B cell (primary cell): ENCODE results near the gene NT5C3A. TPM values are rescaled to one million over a fixed set of nuclear protein-coding genes. Genes with fewer than 3 reads are reported as not detected.

Source experiments
- ATAC-seq: fragments of 200-7000 bp; cut with Tn5 transposase; one replicate; pipeline ENCODE4 v1.10.0; 2021; ENCODE audit warnings: low read depth, mild to moderate bottlenecking, moderate number of reproducible peaks, moderate library complexity
- CTCF ChIA-PET: fragments of 350-600 bp; sonication (Branson Sonifier 250); formaldehyde crosslinking; loops from one replicate; lab custom pipeline; 2021; ENCODE audit warnings: antibody characterized with exemption, inconsistent platforms; lab: Charles Lee
- POLR2A ChIA-PET: fragments of 350-600 bp; sonication (Branson Sonifier 250); formaldehyde crosslinking; loops from one replicate; lab custom pipeline; 2021; ENCODE audit warnings: antibody characterized with exemption; lab: Charles Lee
- DNase-seq: peaks from one replicate; pipeline ENCODE4 v3.0.0; 2013
- H2AFZ ChIP-seq: 2 replicates; pipeline ENCODE4 v1.6.1; 2012; ENCODE audit warnings: mild to moderate bottlenecking, low read depth, low read length; ENCODE audit not compliant: insufficient read depth, poor library complexity, severe bottlenecking
- H3K27ac ChIP-seq, 2 donors: 1 replicate in 1 of 2; 2 replicates in 1 of 2; pipeline ENCODE4 v1.5.1; 2012 to 2013; ENCODE audit warnings: low read length in 2 of 2, mild to moderate bottlenecking in 2 of 2, moderate library complexity in 1 of 2
- H3K27me3 ChIP-seq, 4 experiments: fragments of 200-600 bp in 1 of 4; sonication (generic) in 1 of 4; replicated peaks in 1 of 4; 1 replicate in 2 of 4; 2 replicates in 2 of 4; pipeline versions ENCODE4 v1.6.1 to v1.7.0; 2013 to 2016; ENCODE audit warnings: low read length in 3 of 4, mild to moderate bottlenecking in 2 of 4, mixed read lengths in 1 of 4, moderate library complexity in 1 of 4; ENCODE audit not compliant: insufficient read depth in 4 of 4, control insufficient read depth in 3 of 4; ENCODE audit errors: control extremely low read depth in 1 of 4
- H3K36me3 ChIP-seq, 2 experiments: replicated peaks in 1 of 2; 1 replicate in 1 of 2; 2 replicates in 1 of 2; pipeline versions ENCODE4 v1.6.1 to v1.7.1; 2013; ENCODE audit warnings: low read length in 1 of 2; ENCODE audit not compliant: insufficient read depth in 2 of 2, control insufficient read depth in 1 of 2; ENCODE audit errors: control extremely low read depth in 1 of 2, extremely low read depth in 1 of 2
- H3K4me1 ChIP-seq, 2 donors: fragments of 200-600 bp in 1 of 2; sonication (generic) in 1 of 2; 1 replicate in 1 of 2; 2 replicates in 1 of 2; pipeline versions ENCODE4 v1.5.1 to v1.6.1; 2013 to 2017; ENCODE audit warnings: low read length in 2 of 2; ENCODE audit not compliant: control insufficient read depth in 2 of 2, insufficient read depth in 2 of 2
- H3K4me2 ChIP-seq: replicated peaks from 2 replicates; pipeline ENCODE3; 2012; ENCODE audit warnings: mild to moderate bottlenecking, low read depth, low read length; ENCODE audit not compliant: poor library complexity, severe bottlenecking
- H3K4me3 ChIP-seq, 5 experiments: fragments of 200-600 bp in 1 of 5; sonication (generic) in 1 of 5; 1 replicate in 3 of 5; 2 replicates in 2 of 5; pipeline versions ENCODE4 v1.5.1 to v1.7.0; 2011 to 2016; ENCODE audit warnings: low read length in 4 of 5, mild to moderate bottlenecking in 4 of 5, low read depth in 2 of 5, control low read depth in 1 of 5, moderate library complexity in 1 of 5; ENCODE audit not compliant: insufficient read depth in 1 of 5; ENCODE audit errors: control extremely low read depth in 1 of 5, extremely low read depth in 1 of 5
- H3K79me2 ChIP-seq: fragments of 200-600 bp; sonication (generic); one replicate; pipeline ENCODE4 v1.6.0; 2016; ENCODE audit warnings: low read length; ENCODE audit not compliant: control insufficient read depth, insufficient read depth
- H3K9ac ChIP-seq: fragments of 200-600 bp; sonication (generic); 2 replicates; pipeline ENCODE4 v1.6.1; 2017; ENCODE audit warnings: mild to moderate bottlenecking, low read length, moderate library complexity
- H3K9me3 ChIP-seq, 3 donors: one replicate each; pipeline versions ENCODE4 v1.6.1 to v1.7.1; 2013; ENCODE audit warnings: low read length in 2 of 3; ENCODE audit not compliant: control insufficient read depth in 2 of 3, insufficient read depth in 1 of 3; ENCODE audit errors: control extremely low read depth in 1 of 3
- H4K20me1 ChIP-seq: 2 replicates; pipeline ENCODE4 v1.6.0; 2012; ENCODE audit warnings: mild to moderate bottlenecking, low read length; ENCODE audit not compliant: insufficient read depth, control insufficient read depth, poor library complexity, severe bottlenecking
- H3K27ac Mint-ChIP-seq: one replicate; pipeline ENCODE4 v1.8.0; 2021; ENCODE audit warnings: mixed read lengths
- H3K27me3 Mint-ChIP-seq: one replicate; pipeline ENCODE4 v1.8.0; 2021; ENCODE audit warnings: mixed read lengths
- H3K4me1 Mint-ChIP-seq: one replicate; pipeline ENCODE4 v1.8.0; 2021; ENCODE audit warnings: mixed read lengths
- H3K4me3 Mint-ChIP-seq: one replicate; pipeline ENCODE4 v1.8.0; 2021; ENCODE audit warnings: mixed read lengths
- H3K9me3 Mint-ChIP-seq: one replicate; pipeline ENCODE4 v1.8.0; 2022; ENCODE audit warnings: mixed read lengths; ENCODE audit not compliant: insufficient read depth
- CTCF ChIP-seq: fragments of 200-600 bp; IDR thresholded peaks from one replicate; pipeline ENCODE4 v1.8.0; 2022; ENCODE audit warnings: antibody characterized with exemption, mild to moderate bottlenecking
- EZH2 ChIP-seq: IDR thresholded peaks from 2 replicates; pipeline ENCODE4 v1.6.1; 2012; ENCODE audit warnings: borderline replicate concordance, low read depth, mild to moderate bottlenecking, moderate library complexity, low read length; ENCODE audit not compliant: insufficient read depth, poor library complexity, severe bottlenecking
- WGBS: methylation state at CpG from one replicate; pipeline ENCODE4 v1.1.5; 2013; ENCODE audit warnings: missing lambda C conversion rate; ENCODE audit not compliant: insufficient coverage; 5-methylcytosine and 5-hydroxymethylcytosine counted together
- intact Hi-C: fragments of 100-400 bp; cut with micrococcal nuclease; formaldehyde crosslinking; loops from one replicate; pipeline ENCODE4 v1.10.0; 2022
- polyA plus RNA-seq: library from polyadenylated mRNA; depleted of rRNA; stranded (reverse); fragments of >200 nt; gene quantifications from 2 replicates; pipeline ENCODE4 v1.2.3, GENCODE V29; 2012
- total RNA-seq, 2 donors: library from RNA; stranded (reverse); fragments of 120-200 nt in 1 of 2; gene quantifications; 1 replicate in 1 of 2; 2 replicates in 1 of 2; pipeline versions ENCODE4 v1.2.3 to v1.2.4, GENCODE V29; 2013 to 2022

NT5C3A gene
- total and polyA plus RNA-seq, 2 donors (not counting 1 experiment from before 2014, with no cell fraction given), result 37.3 to 41.0 TPM

- DNase-seq (no peak), ATAC-seq (no peak)
- Histone ChIP-seq H3K9ac (no peak overlapping the region), H3K79me2 (no peaks in the 10 kb centered on the region), H3K9me3 (peaks cover 0 to 5% (median 1%) of the 10 kb centered on the region in 3 donors), H3K4me3 (no peak overlapping the region), H3K27me3 (peaks cover 0 to 5% (median 0%) of the 10 kb centered on the region in 4 experiments), H3K36me3 (no peaks in the 10 kb centered on the region), H3K4me2 (peak overlapping the region; percentile 13), H2AFZ (no peak overlapping the region), H3K4me1 (peaks cover 8 to 15% of the 10 kb centered on the region in 2 donors), H3K27ac (no peak overlapping the region), H4K20me1 (no peaks in the 10 kb centered on the region)
- ChIA-PET CTCF (no interaction called here), POLR2A (no interaction called here)
- Mint-ChIP-seq H3K4me1 (peaks cover 9% of the 10 kb centered on the region), H3K4me3 (no peak overlapping the region), H3K9me3 (peaks cover 2% of the 10 kb centered on the region), H3K27ac (no peak overlapping the region), H3K27me3 (peaks cover 26% of the 10 kb centered on the region)
- WGBS, result no CpG with 5 or more reads among the region's 3 CpGs
- intact Hi-C loops, result no loop called here
- TF ChIP-seq CTCF (no peak), EZH2 (no peak)
Measured at GRCh38 chr7:33076737-33077136, 14.2 kb upstream of the NT5C3A start.

DNA sequence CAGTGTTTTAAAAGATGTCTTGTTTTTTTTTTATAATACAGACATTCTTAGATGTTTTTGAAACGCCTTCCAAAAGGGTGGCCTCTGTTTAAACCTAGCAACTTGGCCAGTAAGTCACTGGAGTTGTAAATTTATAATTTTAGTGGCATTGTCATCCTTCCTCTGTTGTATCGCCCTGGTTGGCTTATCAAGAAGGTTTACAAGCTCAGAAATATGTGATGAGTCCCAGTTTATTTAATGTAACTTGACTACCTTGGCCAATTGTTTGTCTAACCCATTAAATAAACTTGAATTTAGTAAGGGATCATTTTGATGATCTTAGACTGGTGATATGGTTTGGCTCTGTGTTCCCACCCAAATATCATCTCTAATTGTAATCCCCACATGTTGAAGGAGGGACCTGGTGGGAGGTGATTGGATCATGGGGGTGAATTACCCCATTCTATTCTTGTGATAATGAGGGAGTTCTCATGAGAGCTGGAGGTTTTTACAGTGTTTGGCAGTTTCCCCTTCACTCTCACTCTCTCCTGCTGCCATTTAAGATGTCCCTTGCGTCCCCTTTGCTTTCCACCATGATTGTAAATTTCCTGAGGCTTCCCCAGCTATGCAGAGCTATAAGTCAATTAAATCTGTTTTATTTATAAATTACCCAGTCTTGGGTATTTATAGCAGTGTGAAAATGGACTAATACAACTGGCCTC, 13.4 kb upstream of the NT5C3A start:
- Histone ChIP-seq H3K9me3 (peaks cover 0 to 8% (median 4%) of the 10 kb centered on the region in 3 donors), H3K79me2 (no peaks in the 10 kb centered on the region), H3K27me3 (peaks cover 0 to 5% (median 0%) of the 10 kb centered on the region in 4 experiments), H3K36me3 (no peaks in the 10 kb centered on the region), H2AFZ (no peak overlapping the region), H3K9ac (no peak overlapping the region), H3K27ac (no peak overlapping the region), H4K20me1 (no peaks in the 10 kb centered on the region), H3K4me1 (peaks cover 8 to 15% of the 10 kb centered on the region in 2 donors), H3K4me3 (no peak overlapping the region), H3K4me2 (no peak overlapping the region)
- no peak for ATAC-seq
- TF ChIP-seq CTCF (no peak), EZH2 (no peak)
- Mint-ChIP-seq H3K27ac (no peak overlapping the region), H3K4me1 (peaks cover 9% of the 10 kb centered on the region), H3K4me3 (no peak overlapping the region), H3K27me3 (peaks cover 26% of the 10 kb centered on the region), H3K9me3 (peaks cover 4% of the 10 kb centered on the region)
- intact Hi-C loops, result no loop called here
- no CpG with 5 or more reads among the region's 3 CpGs for WGBS
- DNase-seq, result no peak
- CTCF ChIA-PET, result no interaction called here
- POLR2A ChIA-PET, result no interaction called here
